ENCODE results near the gene SKP2.

DNA sequence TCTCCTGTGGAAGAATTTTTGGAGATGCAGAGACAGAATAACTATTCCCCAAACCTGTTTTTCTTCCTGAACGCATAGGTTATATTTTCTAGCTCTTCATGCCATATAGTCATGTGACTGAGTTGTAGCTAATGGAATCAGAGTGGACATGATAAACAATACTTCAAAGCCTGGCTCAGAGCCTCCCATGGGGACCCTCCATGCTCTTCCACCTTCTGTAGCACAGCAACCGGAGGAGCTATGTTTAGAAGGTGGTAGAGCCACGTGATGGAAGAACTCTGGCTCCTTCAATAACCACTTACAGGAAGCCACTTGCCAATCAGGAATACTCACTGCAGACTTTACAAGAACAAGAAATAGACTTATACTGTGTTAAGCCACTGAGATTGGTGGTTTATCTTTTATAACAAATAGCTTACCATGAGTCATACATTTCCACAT lies 50.6 kb downstream of the SKP2 start:
- TF ChIP-seq CTCF (IDR thresholded peaks at IDR 0.05; ENCODE audit: low read length) (no peak), EZH2 (IDR thresholded peaks at IDR 0.05; ENCODE audit: borderline replicate concordance, low read length) (no peak)

Data from OCI-LY1 (cell line).